Spleen (tissue), 11 donors: ENCODE results near the gene NPAS2. TPM values are rescaled to one million over a fixed set of nuclear protein-coding genes. Genes with fewer than 3 reads are reported as not detected.

Experiments used
- DNase-seq: peaks from one replicate; pipeline ENCODE4 v3.0.0-alpha.2; 2020
- H3K27ac ChIP-seq, 8 donors: fragments of 200-600 bp; sonication (generic) in 7 of 8; 1 replicate in 4 of 8; 2 replicates in 4 of 8; pipeline versions ENCODE4 v1.5.0 to v1.8.0; 2016 to 2021; ENCODE audit warnings: inconsistent platforms in 4 of 8, mild to moderate bottlenecking in 4 of 8, moderate library complexity in 1 of 8
- H3K27me3 ChIP-seq, 7 donors: fragments of 200-600 bp; sonication (generic) in 6 of 7; replicated peaks in 1 of 7; 1 replicate in 4 of 7; 2 replicates in 3 of 7; pipeline versions ENCODE4 v1.5.0 to v1.8.0; 2016 to 2021; ENCODE audit warnings: inconsistent platforms in 3 of 7, mild to moderate bottlenecking in 1 of 7
- H3K36me3 ChIP-seq, 6 donors: fragments of 200-600 bp; sonication (generic) in 5 of 6; 1 replicate in 4 of 6; 2 replicates in 2 of 6; pipeline versions ENCODE4 v1.5.0 to v1.8.0; 2016 to 2021; ENCODE audit warnings: inconsistent platforms in 2 of 6
- H3K4me1 ChIP-seq, 6 donors: fragments of 200-600 bp; sonication (generic) in 5 of 6; 1 replicate in 3 of 6; 2 replicates in 3 of 6; pipeline versions ENCODE4 v1.5.0 to v1.8.0; 2016 to 2021; ENCODE audit warnings: inconsistent platforms in 3 of 6
- H3K4me3 ChIP-seq, 8 donors: fragments of 200-600 bp; sonication (generic) in 7 of 8; 1 replicate in 4 of 8; 2 replicates in 4 of 8; pipeline versions ENCODE4 v1.5.0 to v1.8.0; 2016 to 2021; ENCODE audit warnings: inconsistent platforms in 4 of 8, mild to moderate bottlenecking in 4 of 8, moderate library complexity in 2 of 8
- H3K9me3 ChIP-seq, 8 donors: fragments of 200-600 bp; sonication (generic) in 7 of 8; 1 replicate in 4 of 8; 2 replicates in 4 of 8; pipeline versions ENCODE4 v1.5.0 to v1.8.0; 2016 to 2021; ENCODE audit warnings: inconsistent platforms in 4 of 8
- POLR2A ChIP-seq, 3 donors: fragments of 450-650 bp; IDR thresholded peaks; one replicate each; pipeline ENCODE4 v1.5.1; 2017; ENCODE audit warnings: antibody characterized with exemption in 3 of 3, mild to moderate bottlenecking in 1 of 3
- POLR2AphosphoS5 ChIP-seq, 3 donors: sonication (generic); formaldehyde crosslinking; IDR thresholded peaks; one replicate each; pipeline ENCODE4 v1.5.1; 2017; ENCODE audit warnings: antibody characterized with exemption in 3 of 3
- WGBS, 5 donors: extraction: QIAGEN DNeasy Blood & Tissue Kit in 3 of 5; methylation state at CpG; one replicate each; pipeline versions ENCODE4 v1.1.5 to v1.1.7; 2013 to 2018; 5-methylcytosine and 5-hydroxymethylcytosine counted together
- intact Hi-C: fragments of 100-400 bp; cut with DNase I; formaldehyde crosslinking; loops from one replicate; pipeline ENCODE4 v1.15.0; 2023; ENCODE audit warnings: low total_unique reads
- polyA plus RNA-seq, 3 donors: library from polyadenylated mRNA; stranded (reverse); fragments of 200-250 nt; gene quantifications; one replicate each; pipeline ENCODE4 v1.2.1, GENCODE V29; 2013
- total RNA-seq, 7 donors: library from RNA; depleted of rRNA in 3 of 7; stranded (reverse); fragments of >200 nt in 3 of 7; fragmentation: NEBNext Ultra II Directional in 4 of 7; extraction: Animal tissue kit (Norgen Biotek cat#: 25700) in 4 of 7; gene quantifications; one replicate each; pipeline versions ENCODE4 v1.1.0 to v1.2.1, GENCODE V29; 2016 to 2021
- TF ChIP-seq, protein P1 (sequence below), 11 experiments: fragments of 200-600 bp in 7 of 11; fragments of 450-650 bp in 4 of 11; sonication (generic) in 4 of 11; IDR thresholded peaks in 8 of 11; conservative IDR thresholded peaks in 3 of 11; 1 replicate in 7 of 11; 2 replicates in 4 of 11; pipeline versions ENCODE4 v1.4.0 to v1.8.0; 2016 to 2021; ENCODE audit warnings: antibody characterized with exemption in 11 of 11, inconsistent platforms in 4 of 11, mild to moderate bottlenecking in 1 of 11
- donor health status: healthy with polysubstance abuse.
- donor health status: DM: no; HTN: no; CAD: no; lungs with moderate emphysema.
- donor health status: DM: no; HTN: no; CAD: no.
- donor health status: Bipolar disorder and iron deficiency.
- donor health status: healthy.
- donor health status: DM: no; HTN: no; CAD: no.
- donor health status: DM: yes; HTN: yes; CAD: no.

The NPAS2 gene
- total and polyA plus RNA-seq, 10 donors = 2.4 to 24.1 (median 8.4) TPM

DNA sequence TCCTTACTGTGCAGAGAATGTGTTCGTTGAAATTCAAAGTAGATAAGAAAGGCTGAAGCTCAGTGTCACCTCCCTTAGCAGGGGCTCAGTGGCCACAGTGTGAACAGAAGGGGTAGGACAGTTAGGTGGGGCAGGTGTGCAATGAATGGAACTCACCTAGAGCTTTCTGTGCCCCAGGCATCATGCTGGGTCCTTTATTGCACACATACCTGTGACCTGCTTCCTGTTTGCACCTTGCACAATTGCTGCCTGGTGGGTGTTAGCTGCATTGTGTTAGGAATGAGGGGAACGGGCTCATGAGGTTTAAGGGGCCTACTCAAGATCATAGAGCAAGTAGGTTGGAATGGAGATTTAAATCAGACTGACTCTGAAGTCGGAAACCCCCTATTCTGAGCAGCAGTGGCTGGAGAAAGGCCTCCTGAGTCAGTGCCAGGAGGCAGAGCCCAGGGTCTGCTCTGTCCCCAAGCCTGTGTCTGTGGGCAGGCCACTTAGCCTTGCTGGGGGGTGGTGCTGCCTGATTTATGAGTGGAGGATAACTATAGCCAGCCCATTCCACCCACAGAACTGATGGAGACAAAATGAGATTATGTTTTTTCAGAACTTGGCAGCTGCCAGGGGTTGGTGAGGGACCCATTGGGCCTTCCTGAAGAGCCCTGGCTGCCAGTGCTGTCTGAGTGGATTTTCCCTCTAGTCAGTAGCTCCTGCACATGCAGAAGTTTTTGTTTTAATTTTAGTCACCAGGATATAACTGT is 76.2 kb downstream of the NPAS2 start:
- Histone ChIP-seq H3K27ac (peak overlapping the region in 1 of 8 donors; percentile 3), H3K4me1 (peaks cover 0 to 28% (median 8%) of the 10 kb centered on the region in 6 donors), H3K36me3 (no peaks in the 10 kb centered on the region), H3K9me3 (peaks cover 0 to 13% (median 8%) of the 10 kb centered on the region in 8 donors), H3K4me3 (no peak overlapping the region), H3K27me3 (no peaks in the 10 kb centered on the region)
- DNase-seq = no peak
- WGBS, 5 donors = 57 to 88% (median 69%) methylated on average over 3 of the region's 3 CpGs
- TF ChIP-seq, protein P1, sequence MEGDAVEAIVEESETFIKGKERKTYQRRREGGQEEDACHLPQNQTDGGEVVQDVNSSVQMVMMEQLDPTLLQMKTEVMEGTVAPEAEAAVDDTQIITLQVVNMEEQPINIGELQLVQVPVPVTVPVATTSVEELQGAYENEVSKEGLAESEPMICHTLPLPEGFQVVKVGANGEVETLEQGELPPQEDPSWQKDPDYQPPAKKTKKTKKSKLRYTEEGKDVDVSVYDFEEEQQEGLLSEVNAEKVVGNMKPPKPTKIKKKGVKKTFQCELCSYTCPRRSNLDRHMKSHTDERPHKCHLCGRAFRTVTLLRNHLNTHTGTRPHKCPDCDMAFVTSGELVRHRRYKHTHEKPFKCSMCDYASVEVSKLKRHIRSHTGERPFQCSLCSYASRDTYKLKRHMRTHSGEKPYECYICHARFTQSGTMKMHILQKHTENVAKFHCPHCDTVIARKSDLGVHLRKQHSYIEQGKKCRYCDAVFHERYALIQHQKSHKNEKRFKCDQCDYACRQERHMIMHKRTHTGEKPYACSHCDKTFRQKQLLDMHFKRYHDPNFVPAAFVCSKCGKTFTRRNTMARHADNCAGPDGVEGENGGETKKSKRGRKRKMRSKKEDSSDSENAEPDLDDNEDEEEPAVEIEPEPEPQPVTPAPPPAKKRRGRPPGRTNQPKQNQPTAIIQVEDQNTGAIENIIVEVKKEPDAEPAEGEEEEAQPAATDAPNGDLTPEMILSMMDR (IDR thresholded peaks at IDR 0.05 in 8 of 11, conservative IDR thresholded peaks at IDR 0.05 in 3 of 11) = no peak
- no peak for TF ChIP-seq POLR2AphosphoS5 (IDR thresholded peaks at IDR 0.05)
- TF ChIP-seq POLR2A (IDR thresholded peaks at IDR 0.05) = no peak
- intact Hi-C loops = no loop called here

DNA sequence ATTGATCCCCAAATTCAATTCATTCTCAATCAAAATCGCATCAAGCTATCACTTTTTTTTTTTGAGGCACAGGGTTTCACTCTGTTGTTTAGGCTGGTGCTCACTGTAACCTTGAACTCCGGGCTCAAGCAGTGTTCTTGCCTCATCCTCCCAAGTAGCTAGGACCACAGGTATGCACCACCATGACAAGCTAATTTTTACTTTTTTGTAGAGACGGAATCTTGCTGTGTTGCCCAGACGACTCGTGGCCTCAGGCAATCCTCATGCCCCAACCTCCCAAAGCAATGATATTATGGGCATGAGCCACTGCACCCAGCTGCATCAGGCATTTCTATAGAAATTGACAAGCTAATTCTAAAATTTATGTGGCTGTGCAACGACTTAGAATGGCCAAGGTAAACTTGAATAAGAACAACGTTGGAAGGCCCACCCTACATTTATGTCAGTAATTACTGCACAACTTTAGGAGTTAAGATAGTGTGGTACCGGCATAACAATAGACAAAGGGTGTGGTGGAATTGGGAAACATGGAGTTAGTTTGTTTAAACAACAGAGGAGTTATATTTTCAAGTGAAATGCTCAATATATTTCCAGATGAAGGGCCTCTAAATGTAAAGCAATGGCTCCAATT is 78.2 kb downstream of the NPAS2 start:
- DNase-seq = no peak
- Histone ChIP-seq H3K9me3 (peaks cover 0 to 13% (median 8%) of the 10 kb centered on the region in 8 donors), H3K36me3 (no peaks in the 10 kb centered on the region), H3K27me3 (no peaks in the 10 kb centered on the region), H3K4me3 (no peak overlapping the region), H3K4me1 (peaks cover 0 to 28% (median 8%) of the 10 kb centered on the region in 6 donors), H3K27ac (no peak overlapping the region)
- intact Hi-C loops = no loop called here
- TF ChIP-seq POLR2A (IDR thresholded peaks at IDR 0.05) = no peak
- no peak for TF ChIP-seq POLR2AphosphoS5 (IDR thresholded peaks at IDR 0.05)
- TF ChIP-seq, protein P1 (IDR thresholded peaks at IDR 0.05 in 8 of 11, conservative IDR thresholded peaks at IDR 0.05 in 3 of 11) = no peak
- WGBS, 5 donors = 79 to 91% (median 86%) methylated on average over 8 of the region's 8 CpGs

DNA sequence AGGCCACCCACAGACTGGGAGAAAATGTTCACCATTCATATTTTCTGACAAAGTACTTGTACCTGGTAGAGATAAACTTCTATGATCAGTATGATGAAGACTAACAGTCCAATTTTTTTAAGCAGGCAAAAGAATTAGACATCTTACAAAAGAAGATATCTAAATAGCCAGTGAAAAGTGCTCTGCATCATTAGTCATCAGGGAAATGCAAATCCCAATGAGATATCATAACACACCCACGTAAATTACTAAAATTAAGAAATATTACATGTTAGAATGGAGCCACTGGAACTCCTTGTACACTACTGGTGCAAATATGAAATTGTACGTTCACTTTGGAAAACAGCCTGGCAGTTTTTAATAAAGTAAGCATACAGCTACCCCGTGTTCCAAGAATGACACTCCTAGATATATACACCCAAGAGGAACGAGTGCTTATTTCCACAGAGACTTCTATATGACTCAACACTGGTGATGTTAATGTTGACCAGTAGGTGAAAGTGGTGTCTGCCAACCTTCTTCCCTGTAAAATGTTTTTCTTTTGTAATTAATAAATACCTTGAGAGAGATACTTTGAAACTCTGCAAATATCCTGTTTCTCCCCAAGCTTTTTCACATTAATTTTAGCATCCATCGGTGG is 80.3 kb downstream of the NPAS2 start:
- intact Hi-C loops = no loop called here
- peaks cover 0 to 13% (median 8%) of the 10 kb centered on the region in 8 donors for H3K9me3 ChIP-seq
- H3K36me3 ChIP-seq = no peaks in the 10 kb centered on the region
- H3K27me3 ChIP-seq = no peaks in the 10 kb centered on the region
- H3K4me1 ChIP-seq = peaks cover 0 to 14% (median 5%) of the 10 kb centered on the region in 6 donors
- no peak for DNase-seq
- no peak overlapping the region for H3K27ac ChIP-seq
- H3K4me3 ChIP-seq = no peak overlapping the region
- 81 to 91% (median 89%) methylated on average over 5 of the region's 5 CpGs for whole genome bisulfite sequencing, 5 donors
- TF ChIP-seq, protein P1 (IDR thresholded peaks at IDR 0.05 in 8 of 11, conservative IDR thresholded peaks at IDR 0.05 in 3 of 11) = no peak
- TF ChIP-seq POLR2AphosphoS5 (IDR thresholded peaks at IDR 0.05) (no peak), POLR2A (IDR thresholded peaks at IDR 0.05) (no peak)
